Stimulated activated CD8-positive, alpha-beta memory T cell treated with anti-CD3 and anti-CD28 coated beads, Interleukin-15, amount 100 ng/mL, for 24 hours (primary cell): ENCODE measurements around the gene ABHD17B.
"Not testable (repeated sequence)": the region's sequence is repeated elsewhere in the genome, so short reads cannot be mapped to it uniquely, and the experiment has no call there.

Source experiments
- DNase-seq: peaks from one replicate; pipeline ENCODE4 v3.0.0-alpha.2; 2020; ENCODE audit warnings: low read depth

The ABHD17B gene

GRCh38 chr9:71911061-71911907, at the start of gene ABHD17B, which contains the start of gene C9orf85:
Gene ABHD17B (minus strand): TSS chr9:71911193. CDS start chr9:71875080, 36,113 bp downstream.
Gene C9orf85 (plus strand): TSS chr9:71911639. CDS start chr9:71911735, 96 bp downstream.
- DNase-seq = peak; percentile 75

GRCh38 chr9:71955300-71955915, 44.4 kb upstream of the ABHD17B start:
- no peak for DNase-seq

GRCh38 chr9:71954652-71955051, 43.7 kb upstream of the ABHD17B start:
- DNase-seq = not testable (repeated sequence)

- no peak for DNase-seq
Measured at GRCh38 chr9:71944754-71945375, 33.9 kb upstream of the ABHD17B start.

- no peak for DNase-seq
Measured at GRCh38 chr9:71941998-71942567, 31.1 kb upstream of the ABHD17B start.

- no peak for DNase-seq
Measured at GRCh38 chr9:71941060-71941568, 30.1 kb upstream of the ABHD17B start.

- DNase-seq = no peak
Measured at GRCh38 chr9:71937898-71938297, 26.9 kb upstream of the ABHD17B start.

- DNase-seq = no peak
Measured at GRCh38 chr9:71937070-71937625, 26.2 kb upstream of the ABHD17B start.

- no peak for DNase-seq
Measured at GRCh38 chr9:71936066-71936465, 25.1 kb upstream of the ABHD17B start.

GRCh38 chr9:71931166-71931565, 20.2 kb upstream of the ABHD17B start:
- DNase-seq = no peak

GRCh38 chr9:71929791-71930440, 18.9 kb upstream of the ABHD17B start:
- DNase-seq = no peak

GRCh38 chr9:71929223-71929622, 18.2 kb upstream of the ABHD17B start:
- no peak for DNase-seq

GRCh38 chr9:71928806-71929205, 17.8 kb upstream of the ABHD17B start:
- DNase-seq = no peak

- DNase-seq = no peak
Measured at GRCh38 chr9:71928376-71928775, 17.4 kb upstream of the ABHD17B start.

GRCh38 chr9:71925834-71926233, 14.8 kb upstream of the ABHD17B start:
- no peak for DNase-seq

GRCh38 chr9:71924576-71924975, 13.6 kb upstream of the ABHD17B start:
- DNase-seq = no peak

GRCh38 chr9:71921190-71921814, 10.3 kb upstream of the ABHD17B start:
- DNase-seq = no peak

- DNase-seq = no peak
Measured at GRCh38 chr9:71920456-71921189, 9.6 kb upstream of the ABHD17B start.

- no peak for DNase-seq
Measured at GRCh38 chr9:71918419-71918818, 7.4 kb upstream of the ABHD17B start.

- DNase-seq = no peak
Measured at GRCh38 chr9:71916834-71917534, 6.0 kb upstream of the ABHD17B start.
